Stimulated activated CD8-positive, alpha-beta memory T cell treated with anti-CD3 and anti-CD28 coated beads, Interleukin-12 subunit alpha, Interleukin-12 subunit beta, amount 100 ng/mL, for 24 hours (primary cell): ENCODE measurements around the gene VSTM2B.

Experiments
- DNase-seq: peaks from one replicate; pipeline ENCODE4 v3.0.0-alpha.2; 2020; ENCODE audit errors: extremely low read depth

VSTM2B gene

DNA sequence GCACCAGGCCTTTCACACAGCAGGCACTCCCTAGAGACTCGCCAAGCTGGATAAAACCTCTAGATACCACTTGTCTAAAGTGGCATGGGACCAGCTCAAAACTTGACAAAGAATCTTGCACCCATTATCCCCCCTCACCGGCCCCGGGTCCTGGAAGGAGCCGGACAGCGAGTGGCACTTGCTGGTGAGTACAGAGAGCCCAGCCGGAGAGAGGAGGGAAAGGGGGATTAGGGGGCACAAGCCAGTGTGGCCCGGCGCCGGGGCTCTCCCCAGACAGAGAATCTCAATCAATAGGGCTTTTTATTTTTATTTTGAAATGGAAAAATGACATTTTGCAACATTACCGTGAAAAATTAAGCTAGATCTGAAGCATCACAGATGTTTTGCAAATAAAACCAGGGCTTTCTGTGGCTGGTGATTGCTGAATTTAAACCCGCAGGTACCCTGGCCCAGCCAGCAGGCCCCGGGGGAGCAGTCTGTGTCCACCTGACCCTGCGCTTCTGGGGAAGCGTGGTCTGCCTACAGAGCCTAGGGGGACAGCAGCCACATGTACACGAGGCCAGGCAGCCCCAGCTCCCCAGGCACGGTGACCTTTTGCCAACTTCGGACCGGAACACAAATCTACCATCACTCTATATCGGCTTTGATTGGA is 10.0 kb upstream of the VSTM2B start:
- DNase-seq, result no peak

GRCh38 chr19:29516358-29516725 is 9.5 kb upstream of the VSTM2B start:
- no peak for DNase-seq

DNA sequence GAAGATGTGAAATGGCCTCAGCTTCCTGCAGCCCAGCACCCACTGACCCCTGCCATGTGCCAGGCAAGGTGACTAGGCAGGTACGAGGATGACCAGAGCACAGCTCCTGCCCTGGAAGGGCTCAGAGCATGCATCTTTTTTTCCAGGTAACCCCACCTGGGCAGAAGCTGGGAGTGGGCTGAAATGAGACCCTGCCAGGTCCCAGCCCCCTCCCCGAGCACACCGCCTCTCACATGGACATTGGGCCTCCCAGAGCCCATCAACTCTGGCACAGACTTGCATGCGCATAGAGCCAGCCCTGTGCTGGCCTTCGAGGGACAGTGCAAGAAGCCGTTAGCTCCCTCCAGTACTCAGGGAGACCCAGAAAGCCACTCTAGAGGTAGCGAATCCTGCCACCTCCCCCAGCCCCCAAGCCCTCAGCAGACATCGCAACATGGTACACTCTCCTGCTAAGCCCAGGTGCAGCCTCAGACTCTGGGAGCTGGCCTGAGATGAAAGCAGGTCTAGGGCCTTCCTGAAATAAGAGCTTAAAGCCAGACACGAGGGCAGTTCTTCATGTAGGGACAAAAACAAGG is 8.9 kb upstream of the VSTM2B start:
- DNase-seq, result no peak

GRCh38 chr19:29517412-29517811 is 8.4 kb upstream of the VSTM2B start:
- DNase-seq, result no peak

GRCh38 chr19:29517946-29518345 is 7.8 kb upstream of the VSTM2B start:
- DNase-seq, result no peak

- DNase-seq, result no peak
These were observed 6.6 kb upstream of the VSTM2B start for GRCh38 chr19:29519146-29519545.

DNA sequence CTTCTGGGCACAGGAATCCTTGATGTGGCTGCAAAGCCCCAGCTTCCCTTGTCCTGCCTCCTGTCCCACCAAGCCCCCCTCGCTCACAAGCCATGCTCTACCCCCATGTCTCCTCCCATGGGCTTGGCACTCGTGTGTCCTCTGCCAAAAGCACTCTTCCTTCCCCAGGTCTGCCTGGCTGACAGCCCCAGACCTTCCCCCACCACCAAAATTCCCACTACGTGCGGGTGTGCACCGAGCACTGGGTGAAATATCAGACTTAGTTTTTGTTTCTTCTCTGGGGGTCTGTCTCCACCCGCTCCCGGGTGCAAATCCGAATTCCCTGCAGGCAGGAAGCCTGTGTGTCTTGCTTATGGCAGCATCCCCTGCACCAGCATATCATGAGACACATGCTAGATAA is 5.9 kb upstream of the VSTM2B start:
- DNase-seq, result no peak

DNA sequence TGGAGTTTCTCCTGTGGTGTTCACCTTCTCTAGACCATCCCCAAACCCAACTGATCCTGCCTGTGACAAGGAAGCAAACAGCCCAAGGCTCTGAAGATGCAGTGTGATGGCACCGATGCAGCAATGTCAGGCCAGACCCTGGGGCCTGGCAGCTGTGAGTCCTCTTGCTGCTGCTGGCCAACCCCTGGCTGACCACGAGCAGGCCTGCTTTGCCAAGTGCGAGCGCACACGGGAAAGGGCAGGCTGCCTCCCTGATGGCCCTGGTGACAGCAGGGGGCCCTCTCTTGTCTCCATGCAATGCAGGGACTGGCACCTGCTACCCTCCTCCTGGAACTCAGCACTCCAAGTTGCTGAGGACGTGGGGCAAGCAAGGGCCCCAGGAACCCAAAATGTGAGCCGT is 5.4 kb upstream of the VSTM2B start:
- DNase-seq, result no peak

- no peak for DNase-seq
These were observed 4.3 kb upstream of the VSTM2B start for GRCh38 chr19:29521291-29522075.

DNA sequence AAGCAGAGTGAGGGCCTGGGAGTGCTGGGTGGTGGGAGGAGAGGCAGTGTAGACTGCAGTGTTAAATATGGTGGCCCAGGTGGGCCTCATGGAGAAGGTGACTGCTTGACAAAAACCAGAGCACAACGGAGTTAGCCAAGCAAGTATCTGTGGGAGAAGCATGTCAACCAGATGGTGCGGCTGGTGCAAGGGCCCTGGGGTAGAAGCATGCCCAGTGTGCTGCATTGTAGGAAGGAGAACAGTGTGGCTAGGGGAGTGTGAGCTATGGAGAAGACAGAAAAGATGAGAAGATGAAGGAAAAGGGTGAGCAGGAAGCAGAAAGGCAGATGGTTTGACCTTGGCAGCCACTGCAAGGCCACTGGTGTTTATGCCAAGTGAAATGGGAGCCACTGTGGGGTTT is 2.2 kb upstream of the VSTM2B start:
- no peak for DNase-seq

GRCh38 chr19:29524201-29524911 is 1.4 kb upstream of the VSTM2B start:
- DNase-seq, result no peak

DNA sequence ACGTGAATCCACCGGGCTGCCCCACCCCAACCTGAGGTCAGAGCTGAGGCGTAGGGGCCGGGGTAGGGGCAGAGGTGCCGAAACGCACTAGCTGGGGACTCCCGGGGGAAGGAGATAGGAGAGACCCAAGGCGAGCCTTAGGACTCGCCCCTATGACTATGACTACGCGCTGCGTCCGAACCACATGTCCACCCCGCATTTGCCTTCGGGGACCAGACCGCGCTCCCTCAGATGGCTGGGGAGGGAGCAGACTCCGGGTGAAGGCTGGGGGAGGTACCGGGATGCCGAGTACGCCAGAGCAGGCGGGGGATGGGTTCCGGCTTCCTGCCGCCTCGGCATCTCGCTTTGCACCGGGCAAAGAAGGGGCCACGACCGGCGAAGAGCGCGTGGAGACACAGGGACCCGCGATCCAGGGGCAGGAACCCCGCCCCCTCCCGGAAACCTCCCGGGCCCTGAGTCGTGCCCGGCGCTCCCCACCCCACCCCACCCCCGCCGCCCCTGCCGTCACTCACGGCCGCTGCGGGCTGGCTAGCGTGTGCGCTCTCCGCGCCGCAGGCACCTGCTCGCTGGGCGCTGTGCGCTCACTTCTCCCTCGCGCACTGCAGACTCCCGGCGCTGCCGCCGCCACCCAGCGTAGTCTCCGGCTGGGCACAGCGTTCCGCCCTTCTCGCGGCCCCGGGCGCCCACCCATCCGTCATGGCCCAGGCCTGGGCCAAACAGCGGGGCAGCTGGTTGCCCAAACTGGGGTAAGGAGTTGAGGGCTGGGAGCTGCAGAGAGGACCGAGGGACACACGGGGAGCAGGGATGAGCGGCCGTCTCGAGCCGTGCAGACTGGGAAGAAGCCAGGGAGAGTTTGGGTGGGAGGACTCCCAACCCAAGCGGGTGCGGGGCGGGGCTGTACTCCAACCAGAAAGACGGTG is 622 bp upstream of the VSTM2B start:
- no peak for DNase-seq

- no peak for DNase-seq
These were observed 1.1 kb downstream of the VSTM2B start for GRCh38 chr19:29526730-29527499.

DNA sequence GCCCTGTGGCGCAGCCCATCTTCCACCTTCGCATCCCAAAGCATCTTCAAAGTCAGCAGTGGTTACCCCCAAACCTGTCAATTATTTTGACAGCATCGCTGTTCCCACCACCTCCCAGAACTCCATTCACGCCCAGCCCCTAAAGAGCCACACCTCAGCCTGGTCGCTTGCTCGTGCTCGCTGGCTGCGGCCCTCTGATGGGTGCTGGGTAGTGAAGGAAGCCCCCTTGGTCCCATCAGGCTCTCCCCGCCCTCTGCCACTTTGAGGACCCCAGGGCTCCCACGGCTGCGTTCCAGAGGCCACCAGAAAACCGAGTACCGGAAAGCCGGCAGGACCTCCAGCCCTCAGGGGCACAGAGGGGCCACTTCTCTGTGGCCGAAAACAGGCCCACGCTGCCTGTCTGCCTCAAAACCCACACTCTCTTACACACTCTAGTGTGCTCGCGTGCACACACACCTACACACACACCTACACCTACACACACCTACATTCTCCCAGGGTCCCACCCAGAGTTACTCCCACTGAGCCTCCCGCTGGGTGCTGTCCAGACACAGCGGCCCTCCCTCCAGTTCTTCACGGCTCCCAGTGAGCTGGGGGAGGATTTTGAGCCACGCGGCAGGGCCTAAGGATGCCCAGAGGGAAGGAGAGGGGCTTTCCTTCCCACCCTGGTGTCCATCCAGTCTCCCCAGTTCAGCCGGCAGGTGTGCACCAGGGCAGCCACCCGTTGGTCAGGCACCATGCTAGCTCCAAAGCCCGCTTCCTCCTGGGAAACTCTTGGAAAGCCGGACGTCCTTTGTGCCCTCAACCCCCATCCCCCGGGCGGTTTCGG is 1.9 kb downstream of the VSTM2B start:
- no peak for DNase-seq

GRCh38 chr19:29528350-29528945 is 2.7 kb downstream of the VSTM2B start:
- peak; percentile 40 for DNase-seq

GRCh38 chr19:29528946-29529645 is 3.3 kb downstream of the VSTM2B start:
- DNase-seq, result no peak

- no peak for DNase-seq
These were observed 4.1 kb downstream of the VSTM2B start for GRCh38 chr19:29529646-29530539.
